KOPT-K1 (cell line): ENCODE results near the gene VAX1.

Source experiments
- H3K27ac ChIP-seq: fragments of 200-600 bp; sonication (generic); 2 replicates; pipeline ENCODE4 v1.5.1; 2016; ENCODE audit warnings: antibody characterized with exemption, mild to moderate bottlenecking, low read depth, low read length; ENCODE audit not compliant: poor library complexity, severe bottlenecking
- H3K36me3 ChIP-seq: fragments of 200-600 bp; sonication (generic); 2 replicates; pipeline ENCODE4 v1.5.1; 2017; ENCODE audit warnings: antibody characterized with exemption, mild to moderate bottlenecking, low read length, moderate library complexity; ENCODE audit not compliant: insufficient read depth
- H3K9me3 ChIP-seq: fragments of 200-600 bp; sonication (generic); 2 replicates; pipeline ENCODE4 v1.5.1; 2017; ENCODE audit warnings: antibody characterized with exemption, low read length, mild to moderate bottlenecking; ENCODE audit not compliant: insufficient read depth, poor library complexity, severe bottlenecking

The VAX1 gene

DNA sequence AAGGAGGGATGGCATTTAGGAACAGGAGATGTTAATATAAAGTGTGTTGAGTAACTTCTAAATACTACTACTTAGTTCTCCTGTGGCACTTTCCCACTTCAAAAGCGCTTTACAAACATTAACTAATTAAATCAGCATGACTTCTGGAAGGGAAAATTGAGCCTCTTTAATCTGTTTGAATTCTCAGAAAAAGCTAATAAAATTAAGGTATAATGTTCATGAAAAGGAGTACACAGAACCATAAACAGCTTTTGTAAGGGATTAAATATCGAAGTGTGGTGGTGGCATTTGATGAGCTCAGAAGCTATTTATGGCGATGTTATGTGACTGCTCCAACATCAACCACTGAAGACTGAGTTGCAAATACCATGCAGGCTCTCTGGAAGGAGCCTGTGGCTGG is 10.2 kb upstream of the VAX1 start:
- peaks cover 16% of the 10 kb centered on the region for H3K9me3 ChIP-seq
- no peaks in the 10 kb centered on the region for H3K36me3 ChIP-seq
- H3K27ac ChIP-seq: no peak overlapping the region

DNA sequence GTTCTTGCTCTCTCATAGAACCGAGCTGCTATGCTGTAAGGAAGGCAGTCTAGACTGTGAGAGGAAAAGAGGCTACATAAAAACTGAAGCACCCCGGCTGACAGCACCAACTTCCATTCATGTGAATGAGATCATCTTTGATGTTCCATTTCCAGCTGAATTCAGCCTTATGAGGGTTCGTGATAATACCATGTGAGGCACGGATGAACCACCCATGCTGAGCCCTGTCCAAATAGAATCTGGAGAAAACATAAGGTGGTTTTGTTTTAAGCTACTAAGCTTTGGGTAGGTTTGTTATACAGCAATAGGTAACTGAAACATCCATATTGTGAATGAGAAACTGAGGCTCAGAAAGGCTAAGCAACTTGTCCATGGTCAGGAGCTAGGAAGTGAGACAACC is 6.9 kb upstream of the VAX1 start:
- no peaks in the 10 kb centered on the region for H3K36me3 ChIP-seq

DNA sequence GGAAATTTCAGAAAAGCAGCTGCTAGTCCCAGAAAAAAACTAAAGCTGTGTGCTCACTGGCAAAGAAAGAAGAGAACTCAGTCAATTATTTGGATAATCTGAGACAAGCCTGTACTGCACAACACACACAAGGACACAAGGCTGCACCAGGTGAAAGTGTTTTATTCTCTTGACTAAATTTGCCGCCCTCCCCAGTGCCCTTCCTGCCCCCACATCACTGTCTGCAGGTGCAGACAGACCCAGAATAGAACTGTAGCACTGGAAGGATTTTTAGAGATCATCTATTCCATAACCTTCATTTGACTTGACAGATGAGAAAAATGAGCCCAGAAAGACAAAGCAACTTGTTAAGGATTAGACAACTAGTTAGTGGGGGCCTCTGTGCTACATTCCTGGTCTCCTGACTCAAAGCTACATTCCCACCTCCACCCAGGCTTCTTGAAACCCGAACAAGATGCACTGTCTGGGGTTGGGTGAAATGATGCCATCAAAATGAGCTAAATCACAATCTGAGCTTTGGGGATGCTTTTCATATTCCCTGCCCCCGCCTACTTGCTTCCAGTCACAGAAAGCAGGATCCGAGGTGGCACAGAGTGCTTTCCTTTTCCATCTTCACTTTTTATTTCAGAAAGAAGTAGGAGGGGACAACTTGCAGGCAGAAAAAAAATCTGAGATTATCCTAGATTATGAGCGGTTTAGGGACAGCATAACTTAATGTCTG is 5.2 kb upstream of the VAX1 start:
- peaks cover 16% of the 10 kb centered on the region for H3K9me3 ChIP-seq
- no peak overlapping the region for H3K27ac ChIP-seq
- no peaks in the 10 kb centered on the region for H3K36me3 ChIP-seq

More for the DNA sequence above, 6.9 kb upstream of the VAX1 start:
- H3K9me3 ChIP-seq: peaks cover 16% of the 10 kb centered on the region
- H3K27ac ChIP-seq: no peak overlapping the region

DNA sequence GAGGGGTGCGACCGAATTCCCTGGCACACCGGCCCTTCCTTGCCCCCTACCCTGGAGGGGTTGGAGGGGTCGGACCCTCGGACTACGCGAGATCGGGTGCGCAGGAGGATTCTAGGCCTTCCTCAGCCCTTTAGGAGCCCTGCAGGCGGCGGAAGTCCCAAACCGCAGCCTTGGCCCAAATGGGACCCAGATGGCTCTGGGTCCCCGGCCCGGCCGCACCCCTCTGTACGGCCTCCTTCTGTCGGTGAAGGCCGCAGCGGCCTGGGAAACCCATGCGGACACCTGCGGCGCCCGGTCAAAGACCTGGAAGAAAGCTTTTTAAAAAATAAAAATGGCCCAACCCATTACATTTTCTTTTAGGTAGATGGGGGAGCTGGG is 2.4 kb upstream of the VAX1 start:
- H3K36me3 ChIP-seq: no peaks in the 10 kb centered on the region
- H3K27ac ChIP-seq: no peak overlapping the region
- H3K9me3 ChIP-seq: peaks cover 16% of the 10 kb centered on the region

DNA sequence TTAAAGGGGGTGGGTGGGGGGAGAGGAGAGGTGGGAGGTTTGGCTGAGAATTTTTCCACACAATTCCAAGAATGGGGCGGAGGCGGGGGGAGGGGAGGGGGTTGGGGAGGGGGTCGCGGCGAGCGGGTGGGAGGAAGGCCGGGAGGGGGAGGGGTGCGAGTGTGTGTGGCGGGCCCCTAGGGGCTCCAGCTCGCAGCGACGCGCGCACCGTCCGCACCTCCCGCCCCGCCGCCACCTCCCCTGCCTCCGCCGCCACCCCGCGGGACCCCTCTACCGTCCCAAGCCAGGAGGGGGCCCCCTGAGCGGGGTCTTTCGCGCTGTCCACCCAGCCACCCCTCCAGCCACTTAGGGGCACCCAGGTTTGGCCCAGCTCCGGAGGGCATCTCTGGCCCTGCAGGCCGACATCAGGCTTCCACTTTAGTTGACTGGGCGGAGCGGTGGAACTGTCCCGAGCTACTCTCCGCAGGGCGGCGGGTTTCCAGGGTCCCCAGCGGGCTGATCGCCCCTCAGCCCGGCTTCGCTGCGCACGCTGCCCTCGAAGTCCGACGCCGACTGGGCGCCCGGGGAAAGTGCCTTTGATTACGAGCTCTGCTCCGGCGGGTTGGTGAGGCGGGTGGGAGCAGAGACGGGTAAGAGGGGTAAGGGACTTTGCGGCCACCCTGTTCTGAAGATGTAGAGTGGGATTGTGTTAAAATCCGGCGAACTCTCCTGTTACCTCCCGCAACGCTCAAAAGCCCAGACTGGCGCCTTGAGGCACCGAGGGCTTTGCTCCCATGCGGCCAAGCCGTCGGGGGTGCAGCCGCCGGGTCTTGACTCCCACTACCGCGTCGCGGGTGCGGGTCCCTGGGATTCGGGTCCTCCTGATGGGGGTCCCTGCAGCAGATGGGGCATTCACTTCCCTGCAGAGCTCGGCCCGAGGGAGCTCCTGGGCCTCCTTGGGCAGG is 1.8 kb upstream of the VAX1 start:
- peaks cover 10% of the 10 kb centered on the region for H3K9me3 ChIP-seq
- no peaks in the 10 kb centered on the region for H3K36me3 ChIP-seq
- no peak overlapping the region for H3K27ac ChIP-seq

DNA sequence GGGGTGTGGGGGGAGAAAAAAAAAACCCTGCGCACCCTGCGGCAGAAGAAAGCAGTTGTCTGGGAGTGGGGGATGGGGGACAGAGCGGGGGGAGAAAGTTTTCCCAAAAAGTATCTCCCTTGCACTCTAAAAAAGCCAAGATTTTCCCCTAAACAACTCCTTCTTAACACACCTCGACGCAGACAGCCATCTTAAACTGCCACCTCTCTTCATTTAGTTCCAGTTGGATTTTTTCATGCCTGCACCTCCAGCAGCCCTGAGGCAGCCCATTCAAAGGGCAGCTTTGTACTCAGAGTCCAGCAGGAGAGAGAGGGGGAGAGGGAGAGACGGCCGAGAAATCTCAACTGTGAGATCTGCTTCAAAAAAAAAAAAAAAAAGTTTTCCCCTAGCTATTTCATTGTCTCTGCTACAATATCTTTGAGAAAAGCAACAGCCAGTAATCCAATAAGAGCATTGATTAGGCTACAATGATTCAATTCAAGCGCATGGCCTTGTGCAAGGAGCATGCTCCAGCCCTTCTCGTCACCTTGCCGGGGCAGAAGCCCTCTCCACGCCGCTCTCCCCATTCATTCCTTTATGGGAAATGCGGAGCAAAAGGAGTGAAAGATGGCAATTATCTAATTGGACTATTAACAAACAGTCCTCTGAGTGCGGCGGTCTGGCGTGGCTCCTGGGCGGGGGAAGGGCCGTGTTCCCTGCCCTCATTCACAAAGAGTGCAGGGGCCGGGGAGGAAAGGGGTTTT is 939 bp upstream of the VAX1 start:
- Histone ChIP-seq H3K36me3 (no peaks in the 10 kb centered on the region), H3K27ac (no peak overlapping the region), H3K9me3 (peaks cover 2% of the 10 kb centered on the region)

DNA sequence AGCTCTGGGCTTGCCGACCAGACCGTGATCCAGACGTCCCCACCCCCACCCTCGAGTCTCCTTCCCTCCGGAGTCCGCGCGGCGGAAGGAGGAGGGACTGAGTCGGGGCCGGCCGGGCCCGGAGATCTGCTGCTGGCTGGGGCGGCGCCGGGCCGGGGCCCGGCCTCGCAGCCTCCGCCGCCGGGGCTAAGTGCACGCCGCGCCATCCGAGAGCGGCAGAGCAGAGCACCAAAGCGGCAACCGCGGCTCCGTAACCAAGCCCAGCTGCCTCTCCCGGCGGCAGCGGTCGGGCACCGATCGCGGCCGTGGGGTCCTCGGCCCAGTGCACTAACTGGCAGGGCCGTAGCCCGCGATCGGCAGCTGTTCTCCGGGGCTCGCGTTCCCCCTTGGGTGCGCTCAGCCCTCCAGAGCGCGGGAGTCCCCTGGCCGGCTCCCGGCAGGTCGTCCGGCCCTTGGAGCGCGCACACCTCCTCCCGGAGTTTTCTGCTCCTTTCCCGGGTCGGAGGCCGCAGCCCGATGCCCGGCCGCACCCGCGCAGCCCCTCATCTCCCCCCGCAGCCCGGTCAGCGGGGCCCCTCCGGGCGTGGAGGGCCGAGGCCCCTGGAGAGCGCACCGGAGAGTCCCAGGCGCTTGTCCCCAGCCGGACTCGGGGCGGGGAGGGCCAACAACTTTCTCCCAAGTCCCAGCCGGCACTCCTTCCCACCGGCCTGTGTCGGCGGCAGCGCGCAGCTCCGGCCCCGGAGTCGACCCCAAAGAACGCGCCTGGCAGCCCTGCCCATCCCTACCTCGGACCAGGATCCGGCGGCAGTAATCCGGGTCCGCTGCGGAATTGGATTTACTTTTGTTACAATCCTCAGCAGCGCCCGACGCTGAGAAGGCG is 799 bp downstream of the VAX1 start:
- Histone ChIP-seq H3K36me3 (no peaks in the 10 kb centered on the region), H3K27ac (no peak overlapping the region), H3K9me3 (peaks cover 5% of the 10 kb centered on the region)

DNA sequence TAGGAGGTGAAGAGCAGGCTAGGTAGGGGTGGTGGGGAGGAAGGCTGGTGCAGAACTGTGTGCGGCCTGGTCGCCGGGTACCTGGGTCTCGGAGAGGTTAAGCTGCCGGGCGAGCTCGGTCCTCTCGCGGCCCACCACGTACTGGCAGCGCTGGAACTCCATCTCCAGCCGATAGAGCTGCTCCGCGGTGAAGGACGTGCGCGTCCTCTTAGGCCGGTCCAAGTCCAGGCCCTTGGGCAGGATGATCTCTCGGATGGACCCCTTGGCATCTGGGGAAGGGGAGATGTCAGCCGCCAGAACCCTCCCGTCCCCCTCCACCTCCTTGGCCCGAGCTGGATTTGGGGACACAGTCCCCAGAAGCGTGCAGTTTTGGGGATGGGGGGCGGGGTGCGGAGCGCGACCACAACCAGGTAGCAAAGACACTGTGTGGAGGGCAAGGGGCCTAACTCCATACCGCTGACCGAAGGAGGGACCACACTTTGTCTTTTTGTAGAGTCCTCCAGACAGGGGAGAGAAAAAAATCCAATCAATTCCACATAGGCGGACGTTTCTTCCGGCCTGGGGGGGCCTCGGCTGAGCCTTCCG is 1.6 kb downstream of the VAX1 start:
- no peaks in the 10 kb centered on the region for H3K36me3 ChIP-seq
- peaks cover 5% of the 10 kb centered on the region for H3K9me3 ChIP-seq
- H3K27ac ChIP-seq: no peak overlapping the region

DNA sequence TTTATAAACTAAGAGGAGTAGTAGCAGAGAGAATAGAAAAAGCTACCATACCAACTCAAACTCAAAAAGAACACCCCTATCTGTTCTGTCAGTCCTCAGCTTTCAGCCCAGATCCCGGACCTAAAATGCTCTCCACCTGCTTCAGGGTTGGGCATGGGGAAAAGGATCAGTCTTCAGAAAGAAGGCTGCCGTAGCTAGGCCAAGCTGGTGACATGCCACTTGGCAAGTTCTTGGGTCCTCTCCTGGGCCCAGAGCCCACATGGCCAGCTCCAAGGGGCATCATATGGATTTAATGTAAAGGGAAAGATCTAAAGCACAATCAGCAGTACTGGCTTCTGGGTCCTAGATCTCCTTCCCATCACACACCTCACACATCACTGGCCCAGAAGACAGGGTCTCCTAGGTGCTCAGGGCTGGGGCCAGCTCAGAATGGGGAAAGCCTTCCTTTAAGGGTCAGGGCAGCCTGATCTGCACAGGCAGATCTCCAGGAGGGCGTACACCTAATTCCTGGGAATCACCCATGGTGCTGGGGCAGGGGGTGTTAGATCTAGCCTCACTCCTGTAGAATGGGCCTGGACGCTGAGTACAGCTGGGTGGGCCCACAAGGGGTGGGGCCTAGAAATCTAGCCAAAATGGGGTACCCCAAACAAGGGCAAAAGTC is 2.5 kb downstream of the VAX1 start:
- no peaks in the 10 kb centered on the region for H3K36me3 ChIP-seq
- H3K9me3 ChIP-seq: peaks cover 5% of the 10 kb centered on the region
- H3K27ac ChIP-seq: no peak overlapping the region

DNA sequence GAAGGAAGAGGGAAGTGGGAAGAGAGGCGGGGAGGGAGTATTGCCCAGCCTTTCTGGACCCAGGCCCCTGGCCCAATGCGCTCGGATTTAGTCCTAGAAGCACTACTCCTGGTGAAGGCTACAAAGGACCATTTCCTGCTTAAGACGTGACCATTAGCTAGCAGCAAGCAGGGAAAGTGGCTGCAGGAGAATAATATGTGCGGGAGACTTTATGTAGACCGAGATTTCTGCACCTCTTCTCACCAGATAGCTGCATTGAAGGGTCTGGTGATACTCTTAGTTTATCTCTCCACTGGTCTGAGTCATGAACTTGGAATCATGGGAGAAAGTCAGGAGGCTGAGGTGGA is 3.1 kb downstream of the VAX1 start:
- Histone ChIP-seq H3K27ac (no peak overlapping the region), H3K9me3 (peaks cover 5% of the 10 kb centered on the region), H3K36me3 (no peaks in the 10 kb centered on the region)

DNA sequence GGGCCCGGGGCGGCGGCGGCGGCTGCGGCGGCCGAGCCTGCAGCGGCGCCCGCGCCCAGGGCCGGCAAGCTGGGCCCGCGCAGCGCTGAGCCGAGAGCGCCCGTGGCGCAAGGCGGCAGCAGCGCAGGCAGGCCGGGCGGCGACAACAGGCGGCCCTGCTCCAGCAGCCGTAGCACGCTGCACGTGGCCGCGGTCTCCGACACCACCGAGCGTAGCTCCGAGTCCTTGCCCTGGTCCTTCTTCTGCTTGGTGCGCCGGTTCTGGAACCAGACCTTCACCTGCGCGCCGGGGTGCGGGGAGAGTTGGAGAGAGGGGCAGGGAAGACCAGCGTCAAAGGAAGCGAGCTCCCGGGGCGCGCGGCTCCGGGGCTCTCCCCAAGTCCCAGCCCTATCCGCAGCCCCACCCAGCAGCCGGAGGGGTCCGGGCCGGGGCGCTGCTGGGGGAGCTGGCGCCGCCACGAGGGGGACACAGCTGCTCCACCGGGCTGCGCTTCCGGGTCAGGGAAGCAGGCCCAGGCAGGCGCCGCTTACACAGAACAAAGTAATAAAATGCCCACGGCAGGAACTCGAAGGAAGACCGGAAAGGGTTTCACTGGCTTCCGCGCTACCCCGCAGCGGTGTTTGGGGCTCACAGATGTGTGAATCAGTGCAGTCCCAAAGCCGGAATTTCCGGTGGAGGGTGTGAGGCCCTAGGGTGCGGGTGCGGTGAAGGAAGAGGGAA is 3.6 kb downstream of the VAX1 start:
- Histone ChIP-seq H3K9me3 (peaks cover 5% of the 10 kb centered on the region), H3K36me3 (no peaks in the 10 kb centered on the region), H3K27ac (no peak overlapping the region)

DNA sequence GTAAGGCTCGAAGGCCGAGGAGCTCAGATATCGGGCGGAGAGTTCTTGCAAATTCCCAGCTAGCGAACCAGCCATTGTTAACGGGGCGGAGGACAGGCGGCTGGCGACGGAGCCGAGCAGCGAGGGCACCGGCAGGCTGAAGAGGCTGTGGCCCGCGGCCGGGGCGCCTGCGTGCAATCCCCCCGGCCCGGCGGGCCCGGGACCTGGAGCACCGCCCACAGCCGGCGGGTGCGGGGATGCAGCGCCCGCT is 4.1 kb downstream of the VAX1 start:
- Histone ChIP-seq H3K36me3 (no peaks in the 10 kb centered on the region), H3K9me3 (peaks cover 5% of the 10 kb centered on the region), H3K27ac (no peak overlapping the region)

DNA sequence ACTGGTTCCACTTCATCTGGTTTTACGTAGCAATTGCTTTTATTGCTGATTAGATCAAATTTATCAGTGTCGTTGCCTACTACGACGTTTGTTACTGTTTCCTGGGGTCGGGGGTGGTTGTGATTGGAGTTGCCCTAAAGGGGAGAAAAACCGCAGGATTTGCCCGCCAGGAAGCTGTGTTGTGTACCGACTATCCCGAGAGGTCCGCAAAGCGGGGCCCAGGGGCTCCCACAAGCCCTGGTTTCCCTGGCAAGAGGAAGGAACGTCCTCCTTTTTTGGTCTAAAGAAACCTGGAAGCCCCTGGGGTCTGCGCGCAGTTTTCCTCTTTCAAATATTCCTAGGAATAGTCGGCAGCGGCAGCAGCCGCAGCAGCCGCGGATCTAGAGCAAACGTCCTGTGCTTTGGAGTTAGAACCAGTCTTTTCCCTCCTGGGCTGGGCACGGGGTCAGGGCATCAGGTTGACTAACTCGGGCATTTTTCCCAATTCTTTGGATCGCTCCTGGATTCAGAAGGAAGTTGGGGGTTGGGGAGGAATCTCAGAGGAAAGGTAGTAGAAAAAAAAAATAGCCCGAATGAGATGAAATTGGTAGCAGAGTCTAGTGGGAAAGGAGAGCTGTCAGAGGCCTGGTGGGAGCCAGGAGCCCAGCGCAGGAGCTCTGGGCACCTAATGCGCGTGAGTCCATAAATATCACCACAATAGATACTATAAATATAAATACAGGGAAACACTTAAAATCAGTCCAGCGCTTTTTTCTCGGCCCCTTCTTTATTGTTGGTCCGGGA is 4.6 kb downstream of the VAX1 start:
- H3K27ac ChIP-seq: no peak overlapping the region
- H3K36me3 ChIP-seq: no peaks in the 10 kb centered on the region
- peaks cover 5% of the 10 kb centered on the region for H3K9me3 ChIP-seq
